Activated T-cell treated with anti-CD3 and anti-CD28 coated beads, Interleukin-2, amount 50 U/mL, for 72 hours (primary cell): ENCODE measurements around the gene STRN. TPM values are rescaled to one million over a fixed set of nuclear protein-coding genes. Genes with fewer than 3 reads are reported as not detected.

Source experiments
- ATAC-seq, 2 donors: fragments of 150-1000 bp; cut with Tn5 transposase; replicated peaks in 1 of 2; 2 replicates each; pipeline ENCODE4 v1.10.0; 2021; ENCODE audit warnings: moderate library complexity in 2 of 2, mild to moderate bottlenecking in 1 of 2
- DNase-seq, 2 donors: peaks; one replicate each; pipeline ENCODE4 v3.0.0; 2021 to 2022; ENCODE audit warnings: mixed read lengths in 1 of 2
- H3K27ac Mint-ChIP-seq: one replicate; pipeline ENCODE4 v1.8.0; 2022; ENCODE audit warnings: mild to moderate bottlenecking, moderate library complexity, mixed read lengths
- H3K27me3 Mint-ChIP-seq: one replicate; pipeline ENCODE4 v1.8.0; 2022; ENCODE audit warnings: low read depth, mixed read lengths
- H3K36me3 Mint-ChIP-seq, 2 donors: one replicate each; pipeline ENCODE4 v1.8.0; 2022; ENCODE audit warnings: mixed read lengths in 2 of 2, mild to moderate bottlenecking in 1 of 2; ENCODE audit not compliant: insufficient read depth in 2 of 2
- H3K4me1 Mint-ChIP-seq: one replicate; pipeline ENCODE4 v1.8.0; 2022; ENCODE audit warnings: low read depth, mixed read lengths
- H3K4me3 Mint-ChIP-seq, 2 donors: one replicate each; pipeline ENCODE4 v1.8.0; 2022; ENCODE audit warnings: mild to moderate bottlenecking in 2 of 2, mixed read lengths in 2 of 2, moderate library complexity in 2 of 2
- H3K9me3 Mint-ChIP-seq, 2 donors: one replicate each; pipeline ENCODE4 v1.8.0; 2022; ENCODE audit warnings: mixed read lengths in 2 of 2
- total RNA-seq, 2 donors: library from RNA; stranded (reverse); gene quantifications; one replicate each; pipeline ENCODE4 v1.2.3, GENCODE V29; 2022

The STRN gene
- total RNA-seq, 2 donors from 2014 or later: 34.1 to 41.7 TPM

- no peak overlapping the region for H3K27ac Mint-ChIP-seq
- H3K4me3 Mint-ChIP-seq: no peak overlapping the region
- ATAC-seq: no peak
- H3K27me3 Mint-ChIP-seq: peaks cover 6% of the 10 kb centered on the region
- no peaks in the 10 kb centered on the region for H3K4me1 Mint-ChIP-seq
- H3K36me3 Mint-ChIP-seq: no peaks in the 10 kb centered on the region
- no peak for DNase-seq
- H3K9me3 Mint-ChIP-seq: no peaks in the 10 kb centered on the region
These were observed 157.8 kb downstream of the STRN start for GRCh38 chr2:36808386-36809068.

- Mint-ChIP-seq H3K4me1 (no peaks in the 10 kb centered on the region), H3K9me3 (no peaks in the 10 kb centered on the region), H3K36me3 (no peaks in the 10 kb centered on the region), H3K4me3 (no peak overlapping the region), H3K27ac (no peak overlapping the region), H3K27me3 (peaks cover 6% of the 10 kb centered on the region)
- ATAC-seq: no peak
- no peak for DNase-seq
These were observed 159.0 kb downstream of the STRN start for GRCh38 chr2:36807223-36807886.

GRCh38 chr2:36805635-36806224, 160.6 kb downstream of the STRN start:
- no peak overlapping the region for H3K4me3 Mint-ChIP-seq
- no peak for ATAC-seq

DNA sequence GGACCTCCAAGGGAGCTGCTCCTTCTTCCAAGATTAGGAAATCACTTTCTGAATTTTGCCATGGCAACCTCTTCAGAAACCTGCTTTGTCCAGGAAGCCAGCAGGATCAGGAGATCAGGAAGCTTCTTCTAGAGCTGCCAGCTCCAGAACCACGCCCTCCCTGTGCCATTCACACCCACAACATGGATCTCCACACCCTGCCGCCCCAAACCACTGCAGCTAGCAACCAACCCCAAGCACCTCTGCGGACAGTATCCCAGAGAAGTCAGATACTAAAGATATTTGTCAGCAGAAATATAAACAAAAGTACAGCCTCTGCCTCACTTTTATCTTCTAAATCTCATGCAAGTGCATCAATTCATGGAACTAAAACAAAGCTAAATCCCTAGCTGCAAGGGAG, 163.4 kb downstream of the STRN start:
- Mint-ChIP-seq H3K4me1 (peaks cover 13% of the 10 kb centered on the region), H3K27me3 (peaks cover 6% of the 10 kb centered on the region), H3K27ac (no peak overlapping the region), H3K36me3 (no peaks in the 10 kb centered on the region), H3K9me3 (no peaks in the 10 kb centered on the region), H3K4me3 (no peak overlapping the region)
- DNase-seq (no peak), ATAC-seq (no peak)

More at GRCh38 chr2:36805635-36806224, 160.6 kb downstream of the STRN start:
- H3K9me3 Mint-ChIP-seq: no peaks in the 10 kb centered on the region
- no peak for DNase-seq
- peaks cover 9% of the 10 kb centered on the region for H3K4me1 Mint-ChIP-seq
- H3K36me3 Mint-ChIP-seq: no peaks in the 10 kb centered on the region
- H3K27me3 Mint-ChIP-seq: peaks cover 6% of the 10 kb centered on the region
- no peak overlapping the region for H3K27ac Mint-ChIP-seq

DNA sequence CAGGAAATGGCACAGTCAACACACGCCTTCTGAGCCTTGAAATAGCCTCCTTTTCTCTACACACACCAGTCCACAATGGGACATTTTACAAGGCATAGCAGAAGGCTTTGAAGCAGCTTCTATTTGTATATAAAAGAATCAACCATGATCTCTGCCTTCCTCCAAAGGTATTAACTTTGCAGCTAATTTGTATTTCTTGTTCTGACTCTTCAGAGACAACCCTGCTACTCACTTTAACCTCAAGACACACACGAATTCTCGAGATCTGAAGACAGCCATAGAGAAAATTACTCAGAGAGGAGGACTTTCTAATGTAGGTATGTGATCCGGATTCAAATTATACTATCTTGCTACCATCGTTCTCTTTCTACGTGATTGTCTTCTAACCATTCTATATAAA, 165.2 kb downstream of the STRN start:
- Mint-ChIP-seq H3K9me3 (no peaks in the 10 kb centered on the region), H3K4me1 (peaks cover 21% of the 10 kb centered on the region), H3K36me3 (no peaks in the 10 kb centered on the region), H3K27ac (peak overlapping the region; percentile 17), H3K4me3 (peak overlapping the region; percentile 8 to 64), H3K27me3 (peaks cover 16% of the 10 kb centered on the region)
- ATAC-seq (peak; percentile 53 to 62), DNase-seq (peak in 1 of 2 donors; percentile 4)

- Mint-ChIP-seq H3K4me3 (peak overlapping the region; percentile 11 to 64), H3K27ac (peak overlapping the region; percentile 13), H3K36me3 (no peaks in the 10 kb centered on the region), H3K4me1 (peaks cover 21% of the 10 kb centered on the region), H3K9me3 (no peaks in the 10 kb centered on the region), H3K27me3 (peaks cover 12% of the 10 kb centered on the region)
- DNase-seq (peak; percentile 60 to 61), ATAC-seq (peak; percentile 91 to 93)
These were observed 166.0 kb downstream of the STRN start for GRCh38 chr2:36800381-36800780.

GRCh38 chr2:36798724-36799123, 167.6 kb downstream of the STRN start:
- ATAC-seq: no peak

DNA sequence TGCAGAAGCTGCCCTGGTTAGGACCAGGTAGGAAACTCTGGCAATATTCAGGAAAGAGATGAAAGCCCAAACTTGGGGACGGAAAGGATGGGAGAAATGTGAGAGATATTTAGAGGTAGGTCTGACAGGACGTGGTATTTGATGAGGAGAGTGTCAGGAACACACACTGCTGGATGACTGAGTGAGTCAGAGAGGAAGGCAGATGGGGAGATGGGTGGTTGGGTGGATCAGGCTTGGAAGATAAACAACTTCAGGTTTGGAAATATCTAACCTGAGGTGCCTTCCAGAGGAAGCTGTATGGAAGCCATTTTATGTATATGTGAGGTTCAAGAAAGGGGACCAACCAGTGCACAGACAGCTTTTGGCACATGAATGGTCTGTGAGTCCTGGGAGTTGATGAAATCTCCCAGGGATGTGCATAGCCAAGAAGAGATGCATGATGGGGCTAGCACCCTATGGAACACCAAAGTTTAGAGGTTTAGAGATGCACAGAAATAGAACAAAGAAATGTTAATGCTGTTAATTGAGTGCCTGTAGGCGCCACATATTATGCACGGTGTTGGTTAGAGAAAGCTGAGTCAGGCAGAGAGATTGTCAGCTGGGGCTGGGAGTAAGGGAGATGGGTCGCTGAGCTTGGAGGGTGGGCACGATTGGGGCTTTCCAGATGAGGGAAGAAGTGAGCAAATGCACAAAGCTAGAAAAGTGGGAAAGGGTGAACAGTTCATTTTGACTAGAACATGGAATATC, 168.8 kb downstream of the STRN start:
- no peak overlapping the region for H3K4me3 Mint-ChIP-seq
- H3K27ac Mint-ChIP-seq: no peak overlapping the region
- peaks cover 12% of the 10 kb centered on the region for H3K27me3 Mint-ChIP-seq
- DNase-seq: no peak
- H3K36me3 Mint-ChIP-seq: no peaks in the 10 kb centered on the region
- ATAC-seq: no peak
- no peaks in the 10 kb centered on the region for H3K9me3 Mint-ChIP-seq
- peaks cover 21% of the 10 kb centered on the region for H3K4me1 Mint-ChIP-seq

More at GRCh38 chr2:36798724-36799123, 167.6 kb downstream of the STRN start:
- H3K4me1 Mint-ChIP-seq: peaks cover 21% of the 10 kb centered on the region
- no peaks in the 10 kb centered on the region for H3K9me3 Mint-ChIP-seq
- no peak overlapping the region for H3K4me3 Mint-ChIP-seq
- H3K36me3 Mint-ChIP-seq: no peaks in the 10 kb centered on the region
- no peak for DNase-seq
- peaks cover 12% of the 10 kb centered on the region for H3K27me3 Mint-ChIP-seq
- no peak overlapping the region for H3K27ac Mint-ChIP-seq

Other genes with a start within 250 kb of the STRN start
- gene HEATR5B, start 117.8 kb upstream of the STRN start, total RNA-seq: 10 to 100 TPM; 12.4 to 14.8 TPM
- 10 to 100 TPM; 12.3 to 12.4 TPM for gene GPATCH11, start 118.0 kb upstream of the STRN start, total RNA-seq
- 10 to 100 TPM; 30.1 to 42.9 TPM for gene EIF2AK2, start 190.4 kb upstream of the STRN start, total RNA-seq
- not detected for gene SULT6B1, start 222.1 kb upstream of the STRN start, total RNA-seq
- 10 to 100 TPM; 34.0 to 39.7 TPM for gene CEBPZOS, start 230.0 kb upstream of the STRN start, total RNA-seq